OCI-LY3 (cell line): ENCODE results near the gene CDC42BPA.

Experiments used
- H2AFZ ChIP-seq: fragments of 200-600, 300-600 bp; shearing (Covaris generic); 2 replicates; pipeline ENCODE4 v1.6.0; 2014; ENCODE audit warnings: antibody characterized with exemption, low read depth, low read length
- H3K27ac ChIP-seq: fragments of 200-600, 300-600 bp; sonication (generic); 2 replicates; pipeline ENCODE4 v1.5.1; 2014; ENCODE audit warnings: mild to moderate bottlenecking, low read length, moderate library complexity, mixed read lengths
- H3K27me3 ChIP-seq: fragments of 200-600, 300-600 bp; sonication (generic); 2 replicates; pipeline ENCODE4 v1.6.1; 2014; ENCODE audit warnings: low read depth, low read length, mixed read lengths
- H3K36me3 ChIP-seq: fragments of 200-600, 300-600 bp; sonication (generic); replicated peaks from 2 replicates; pipeline ENCODE3; 2014; ENCODE audit warnings: low read depth, low read length, mixed read lengths
- H3K4me1 ChIP-seq: fragments of 300-600, 200-600 bp; sonication (generic); 2 replicates; pipeline ENCODE4 v1.6.1; 2014; ENCODE audit warnings: low read length, mixed read lengths
- H3K4me2 ChIP-seq: fragments of 200-600, 300-600 bp; sonication (generic); 2 replicates; pipeline ENCODE4 v1.6.1; 2014; ENCODE audit warnings: low read length, mixed read lengths
- H3K4me3 ChIP-seq: fragments of 300-600, 200-600 bp; sonication (generic); 2 replicates; pipeline ENCODE4 v1.5.1; 2014; ENCODE audit warnings: antibody characterized with exemption, mild to moderate bottlenecking, low read length, moderate library complexity
- H3K79me2 ChIP-seq: fragments of 300-600, 200-600 bp; shearing (Covaris generic); 2 replicates; pipeline ENCODE4 v1.6.1; 2014; ENCODE audit warnings: mild to moderate bottlenecking, low read length, mixed read lengths
- H3K9ac ChIP-seq: fragments of 300-600, 200-600 bp; shearing (Covaris generic); 2 replicates; pipeline ENCODE4 v1.6.0; 2014; ENCODE audit warnings: mild to moderate bottlenecking, low read length, moderate library complexity
- H3K9me3 ChIP-seq: fragments of 200-600, 300-600 bp; shearing (Covaris generic); 2 replicates; pipeline ENCODE4 v1.6.1; 2014; ENCODE audit warnings: low read length, mixed read lengths; ENCODE audit not compliant: insufficient read depth
- H4K20me1 ChIP-seq: fragments of 200-600, 300-600 bp; sonication (generic); 2 replicates; pipeline ENCODE4 v1.6.1; 2016; ENCODE audit warnings: low read length, mixed read lengths; ENCODE audit not compliant: insufficient read depth
- EZH2phosphoT487 ChIP-seq: fragments of 200-600 bp; shearing (Covaris generic); IDR thresholded peaks from 2 replicates; pipeline ENCODE4 v1.6.1; 2018; ENCODE audit warnings: antibody characterized with exemption, mixed run types, low read depth
- TF ChIP-seq, protein P1 (sequence below): fragments of 200-600, 300-600 bp; sonication (generic); IDR thresholded peaks from 2 replicates; pipeline ENCODE4 v1.5.1; 2014; ENCODE audit warnings: antibody characterized with exemption, low read length, low read depth

The CDC42BPA gene

DNA sequence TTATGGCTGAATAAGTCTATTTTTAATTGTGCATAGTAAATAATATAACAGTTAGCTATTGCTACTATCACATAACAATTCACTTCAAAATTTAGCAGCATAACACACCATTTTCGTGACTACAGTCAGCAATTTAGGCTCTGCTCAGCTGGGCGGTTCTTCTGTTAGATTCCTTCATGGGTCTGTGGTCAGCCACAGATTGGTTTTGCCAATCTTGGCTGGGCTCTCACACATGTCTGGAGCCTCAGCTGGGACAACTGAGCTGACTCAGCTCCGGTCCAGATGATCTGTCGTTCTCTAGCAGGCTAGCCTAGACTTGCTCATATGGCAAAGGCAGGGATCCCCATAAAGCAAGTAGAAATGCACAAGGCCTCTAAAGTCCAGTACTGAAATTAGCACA is 15.1 kb upstream of the CDC42BPA start:
- no peaks in the 10 kb centered on the region for H3K79me2 ChIP-seq
- H3K36me3 ChIP-seq: no peaks in the 10 kb centered on the region
- no peak overlapping the region for H3K4me2 ChIP-seq
- peaks cover 3% of the 10 kb centered on the region; the same call in 1 of the 2 replicates for H3K9me3 ChIP-seq
- no peak overlapping the region for H2AFZ ChIP-seq
- no peaks in the 10 kb centered on the region for H3K4me1 ChIP-seq
- TF ChIP-seq, protein P1, sequence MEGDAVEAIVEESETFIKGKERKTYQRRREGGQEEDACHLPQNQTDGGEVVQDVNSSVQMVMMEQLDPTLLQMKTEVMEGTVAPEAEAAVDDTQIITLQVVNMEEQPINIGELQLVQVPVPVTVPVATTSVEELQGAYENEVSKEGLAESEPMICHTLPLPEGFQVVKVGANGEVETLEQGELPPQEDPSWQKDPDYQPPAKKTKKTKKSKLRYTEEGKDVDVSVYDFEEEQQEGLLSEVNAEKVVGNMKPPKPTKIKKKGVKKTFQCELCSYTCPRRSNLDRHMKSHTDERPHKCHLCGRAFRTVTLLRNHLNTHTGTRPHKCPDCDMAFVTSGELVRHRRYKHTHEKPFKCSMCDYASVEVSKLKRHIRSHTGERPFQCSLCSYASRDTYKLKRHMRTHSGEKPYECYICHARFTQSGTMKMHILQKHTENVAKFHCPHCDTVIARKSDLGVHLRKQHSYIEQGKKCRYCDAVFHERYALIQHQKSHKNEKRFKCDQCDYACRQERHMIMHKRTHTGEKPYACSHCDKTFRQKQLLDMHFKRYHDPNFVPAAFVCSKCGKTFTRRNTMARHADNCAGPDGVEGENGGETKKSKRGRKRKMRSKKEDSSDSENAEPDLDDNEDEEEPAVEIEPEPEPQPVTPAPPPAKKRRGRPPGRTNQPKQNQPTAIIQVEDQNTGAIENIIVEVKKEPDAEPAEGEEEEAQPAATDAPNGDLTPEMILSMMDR: no peak
- no peak overlapping the region for H3K4me3 ChIP-seq
- H3K9ac ChIP-seq: no peak overlapping the region
- H4K20me1 ChIP-seq: no peaks in the 10 kb centered on the region
- H3K27me3 ChIP-seq: no peaks in the 10 kb centered on the region
- no peak overlapping the region for H3K27ac ChIP-seq

- Histone ChIP-seq H3K27me3 (no peaks in the 10 kb centered on the region), H3K79me2 (no peaks in the 10 kb centered on the region), H3K9ac (no peak overlapping the region), H4K20me1 (no peaks in the 10 kb centered on the region), H3K4me3 (no peak overlapping the region), H3K4me2 (no peak overlapping the region), H3K4me1 (no peaks in the 10 kb centered on the region), H3K9me3 (peaks cover 3% of the 10 kb centered on the region; the same call in 1 of the 2 replicates), H3K36me3 (no peaks in the 10 kb centered on the region), H3K27ac (no peak overlapping the region), H2AFZ (no peak overlapping the region)
- TF ChIP-seq, protein P1: no peak
- no peak for TF ChIP-seq EZH2phosphoT487
Observed at GRCh38 chr1:227330279-227331076, 12.2 kb upstream of the CDC42BPA start.

DNA sequence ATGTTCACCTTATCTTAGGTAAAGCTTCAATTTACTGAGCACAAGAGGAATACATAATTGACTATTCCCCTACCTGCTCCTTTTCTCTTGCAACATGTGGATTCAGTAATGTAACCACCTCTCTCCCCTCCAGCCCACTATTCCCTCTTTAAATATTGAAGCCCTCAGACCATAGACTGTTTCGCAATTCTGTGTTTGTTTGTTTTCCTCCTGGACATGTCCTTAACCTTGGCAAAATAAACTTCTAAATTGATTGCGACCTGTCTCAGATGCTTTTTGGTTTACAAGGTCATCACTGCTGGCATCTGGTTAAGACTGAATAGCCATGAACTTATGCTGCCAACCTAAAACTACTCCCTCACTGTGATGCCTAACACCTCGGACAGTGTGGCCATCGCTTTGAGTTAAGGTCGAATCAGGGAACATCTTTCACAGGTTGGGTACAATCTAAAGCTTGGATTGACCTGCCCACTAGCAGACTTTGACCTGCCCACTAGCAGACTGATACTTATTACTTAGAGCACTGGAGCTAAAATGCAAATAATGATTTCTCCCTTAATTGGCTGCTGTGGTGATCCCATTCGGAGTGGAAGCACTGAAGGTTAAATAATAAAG is 10.2 kb upstream of the CDC42BPA start:
- Histone ChIP-seq H3K4me2 (no peak overlapping the region), H4K20me1 (no peaks in the 10 kb centered on the region), H3K9ac (no peak overlapping the region), H3K27me3 (no peaks in the 10 kb centered on the region), H3K27ac (no peak overlapping the region), H3K36me3 (no peaks in the 10 kb centered on the region), H3K9me3 (peaks cover 3% of the 10 kb centered on the region; the same call in 1 of the 2 replicates), H3K79me2 (no peaks in the 10 kb centered on the region), H2AFZ (no peak overlapping the region), H3K4me3 (no peak overlapping the region), H3K4me1 (no peaks in the 10 kb centered on the region)
- TF ChIP-seq, protein P1: no peak
- no peak for TF ChIP-seq EZH2phosphoT487

DNA sequence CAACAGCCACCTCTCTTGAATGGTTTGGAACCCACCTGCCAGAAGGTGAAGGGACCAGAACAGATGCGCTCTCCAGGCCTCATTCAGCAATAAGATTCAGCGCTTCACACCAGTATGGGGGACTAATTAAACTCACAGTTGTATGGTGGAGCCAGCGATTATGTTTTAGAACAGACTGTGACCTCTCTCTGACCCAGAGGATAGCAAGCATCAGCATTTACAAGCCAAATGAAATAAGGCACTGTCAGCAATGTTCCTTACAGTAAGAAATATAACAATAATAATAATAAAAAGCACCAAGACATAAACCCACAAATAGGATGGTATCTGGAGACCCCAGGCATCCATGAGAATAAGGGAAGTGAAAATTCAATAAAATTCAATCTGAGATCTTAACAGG is 6.9 kb upstream of the CDC42BPA start:
- no peaks in the 10 kb centered on the region for H3K4me1 ChIP-seq
- H3K36me3 ChIP-seq: no peaks in the 10 kb centered on the region
- H3K4me2 ChIP-seq: no peak overlapping the region
- no peak overlapping the region for H3K9ac ChIP-seq
- no peaks in the 10 kb centered on the region for H3K79me2 ChIP-seq
- H4K20me1 ChIP-seq: no peaks in the 10 kb centered on the region
- H3K9me3 ChIP-seq: no peaks in the 10 kb centered on the region
- TF ChIP-seq EZH2phosphoT487: no peak
- TF ChIP-seq, protein P1: no peak
- no peak overlapping the region for H2AFZ ChIP-seq
- no peak overlapping the region for H3K4me3 ChIP-seq
- no peaks in the 10 kb centered on the region for H3K27me3 ChIP-seq
- no peak overlapping the region for H3K27ac ChIP-seq
